Omental fat pad (tissue), 4 donors: ENCODE results near the gene RALGPS1. TPM values are rescaled to one million over a fixed set of nuclear protein-coding genes. Genes with fewer than 3 reads are reported as not detected.

Source experiments
- ATAC-seq: fragments of 150-250 bp; one replicate; pipeline ENCODE4 v1.9.1; 2016; ENCODE audit warnings: mild to moderate bottlenecking, moderate library complexity; ENCODE audit not compliant: low FRiP score
- DNase-seq: peaks from one replicate; pipeline ENCODE4 v3.0.0-alpha.2; 2019; ENCODE audit warnings: low spot score
- total RNA-seq, 4 donors: library from RNA; depleted of rRNA; stranded (reverse); fragments of >200 nt; gene quantifications; one replicate each; pipeline ENCODE4 v1.1.0, GENCODE V29; 2016
- TF ChIP-seq, protein P1 (sequence below), 3 donors: fragments of 450-650 bp; IDR thresholded peaks; one replicate each; pipeline ENCODE4 v1.5.1; 2016 to 2017; ENCODE audit warnings: antibody characterized with exemption in 3 of 3, mild to moderate bottlenecking in 3 of 3, moderate library complexity in 2 of 3

RALGPS1 gene
- total RNA-seq, 4 donors from 2014 or later = 4.0 to 15.3 (median 4.8) TPM

DNA sequence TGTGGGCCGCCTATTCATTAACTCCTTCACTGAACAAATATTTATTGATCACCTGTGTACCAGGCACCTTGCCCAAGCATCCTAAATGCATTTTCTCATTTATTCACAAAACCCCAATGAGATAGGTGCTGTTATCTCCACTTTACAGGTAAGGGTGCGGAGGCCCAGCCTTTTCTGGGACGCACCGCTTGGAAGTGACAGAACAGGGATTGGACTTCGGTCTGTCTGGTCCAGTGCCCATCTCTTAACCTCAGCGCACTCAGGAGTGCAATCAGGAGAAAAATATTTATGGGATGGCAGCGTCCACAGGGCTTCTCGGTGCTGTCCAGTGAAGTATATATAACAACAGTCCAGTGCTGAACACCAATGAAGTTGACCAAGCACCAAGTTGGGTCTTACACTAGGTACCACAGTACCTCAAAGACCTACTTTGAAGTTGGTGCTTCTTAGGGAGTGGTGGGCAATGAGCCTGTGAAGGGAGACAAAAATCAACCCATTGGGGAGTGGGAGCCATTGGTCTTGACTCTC lies 331.1 kb downstream of the RALGPS1 start:
- no peak for DNase-seq
- ATAC-seq = no peak
- TF ChIP-seq, protein P1, sequence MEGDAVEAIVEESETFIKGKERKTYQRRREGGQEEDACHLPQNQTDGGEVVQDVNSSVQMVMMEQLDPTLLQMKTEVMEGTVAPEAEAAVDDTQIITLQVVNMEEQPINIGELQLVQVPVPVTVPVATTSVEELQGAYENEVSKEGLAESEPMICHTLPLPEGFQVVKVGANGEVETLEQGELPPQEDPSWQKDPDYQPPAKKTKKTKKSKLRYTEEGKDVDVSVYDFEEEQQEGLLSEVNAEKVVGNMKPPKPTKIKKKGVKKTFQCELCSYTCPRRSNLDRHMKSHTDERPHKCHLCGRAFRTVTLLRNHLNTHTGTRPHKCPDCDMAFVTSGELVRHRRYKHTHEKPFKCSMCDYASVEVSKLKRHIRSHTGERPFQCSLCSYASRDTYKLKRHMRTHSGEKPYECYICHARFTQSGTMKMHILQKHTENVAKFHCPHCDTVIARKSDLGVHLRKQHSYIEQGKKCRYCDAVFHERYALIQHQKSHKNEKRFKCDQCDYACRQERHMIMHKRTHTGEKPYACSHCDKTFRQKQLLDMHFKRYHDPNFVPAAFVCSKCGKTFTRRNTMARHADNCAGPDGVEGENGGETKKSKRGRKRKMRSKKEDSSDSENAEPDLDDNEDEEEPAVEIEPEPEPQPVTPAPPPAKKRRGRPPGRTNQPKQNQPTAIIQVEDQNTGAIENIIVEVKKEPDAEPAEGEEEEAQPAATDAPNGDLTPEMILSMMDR (IDR thresholded peaks at IDR 0.05) = no peak

DNA sequence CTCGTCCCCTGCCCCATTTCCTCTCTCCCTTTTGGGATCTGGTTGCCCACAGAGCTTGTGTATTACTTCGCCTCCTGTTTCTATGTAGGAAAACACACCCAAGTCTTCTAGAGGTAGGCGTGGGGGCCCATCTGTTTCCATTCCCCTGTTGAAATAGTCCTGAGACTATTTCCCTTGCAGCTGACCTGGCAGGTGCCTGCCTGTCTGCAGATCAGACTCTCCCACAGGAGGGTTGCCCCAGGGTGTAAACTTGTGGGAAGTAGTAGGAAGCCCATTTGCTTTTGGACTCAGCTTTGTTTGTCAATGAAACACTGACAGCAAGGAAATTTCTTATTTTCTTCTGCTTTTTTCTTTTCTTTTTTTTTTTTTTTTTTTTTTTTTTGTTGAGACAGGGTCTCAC lies 333.7 kb downstream of the RALGPS1 start:
- ATAC-seq = no peak
- TF ChIP-seq, protein P1 (IDR thresholded peaks at IDR 0.05) = no peak

DNA sequence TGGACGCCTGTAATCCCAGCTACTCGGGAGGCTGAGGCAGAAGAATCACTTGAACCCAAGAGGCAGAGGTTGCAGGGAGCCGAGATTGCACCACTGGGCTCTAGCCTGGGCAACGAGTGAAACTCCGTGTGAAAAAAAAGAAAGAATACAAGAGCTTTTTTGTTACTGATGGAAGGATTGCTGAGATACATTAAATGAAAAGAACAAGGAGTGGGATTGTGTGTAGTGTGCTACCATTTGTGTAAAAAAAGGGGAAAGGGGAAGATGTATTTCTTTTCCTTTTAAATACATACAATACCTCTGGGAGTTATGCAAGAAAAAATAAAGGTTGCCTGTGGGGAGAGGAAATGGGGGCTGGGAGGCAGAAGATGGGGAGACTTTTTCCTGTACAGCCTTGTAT lies 335.3 kb downstream of the RALGPS1 start:
- DNase-seq (no peak), ATAC-seq (no peak)
- TF ChIP-seq, protein P1 (IDR thresholded peaks at IDR 0.05) = no peak

More for the DNA sequence above, 333.7 kb downstream of the RALGPS1 start:
- no peak for DNase-seq

DNA sequence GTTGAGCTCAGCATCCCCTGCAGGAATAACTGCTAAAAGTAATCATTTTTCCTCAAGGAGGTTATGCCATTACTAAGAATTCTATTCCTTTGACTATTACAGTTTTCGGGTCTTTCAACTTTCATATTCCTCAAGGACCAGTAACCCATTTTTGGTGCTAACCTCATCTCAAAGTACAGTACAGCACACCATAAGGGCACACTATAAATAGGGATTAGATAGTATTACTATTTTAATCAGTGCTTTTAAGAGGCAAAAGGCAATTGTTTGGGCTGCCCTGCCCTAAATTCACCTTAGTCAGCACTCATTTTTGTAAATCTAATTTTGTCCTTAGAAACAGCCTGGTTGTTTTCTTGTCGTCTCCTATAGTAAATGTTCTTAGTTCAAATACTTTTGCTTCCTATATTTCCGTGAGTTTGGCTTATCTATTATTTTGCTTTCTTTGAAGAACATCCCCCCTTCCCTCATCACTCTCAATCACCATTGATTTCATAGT lies 336.4 kb downstream of the RALGPS1 start:
- no peak for ATAC-seq

DNA sequence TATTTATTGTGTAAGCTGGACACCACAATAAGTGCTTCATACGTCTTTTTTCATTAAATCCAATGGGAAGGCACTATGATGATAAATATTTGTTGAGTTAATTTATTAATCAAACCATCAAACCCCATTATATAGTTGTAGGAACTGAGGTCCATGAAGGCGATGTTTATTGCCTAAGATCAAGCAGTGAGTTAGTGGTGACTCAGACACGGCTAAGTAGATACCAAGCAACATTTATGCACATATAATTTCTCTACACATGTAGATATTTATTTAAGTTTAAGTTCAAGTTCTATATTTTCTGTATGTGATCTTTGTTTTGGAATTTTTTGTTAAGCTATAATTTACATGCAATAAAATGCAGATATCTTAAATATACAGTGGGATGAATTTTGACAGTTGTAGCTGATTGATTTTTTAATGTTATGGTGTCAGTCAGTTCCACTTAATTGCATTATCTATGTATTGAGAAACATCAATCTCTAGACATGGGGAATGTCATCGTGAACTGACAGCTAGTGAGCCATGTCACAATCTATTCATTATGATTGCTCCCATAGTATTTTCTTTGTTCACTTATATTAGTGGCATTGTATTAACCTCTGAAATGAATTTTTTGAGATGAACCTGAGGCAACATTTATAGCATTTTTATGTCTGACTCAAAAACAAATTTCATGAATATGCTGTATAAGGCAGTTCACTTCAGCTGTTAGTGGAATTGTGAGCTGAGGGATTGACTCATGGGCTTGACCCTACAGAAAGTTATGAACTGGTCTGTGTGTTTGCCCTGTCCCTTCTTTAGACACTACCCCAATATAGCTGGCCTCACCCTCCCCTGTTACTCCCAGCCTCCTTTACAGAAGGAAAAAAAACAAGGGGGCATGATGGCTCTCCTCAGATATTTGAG lies 338.1 kb downstream of the RALGPS1 start:
- ATAC-seq (no peak), DNase-seq (no peak)
- TF ChIP-seq, protein P1 (IDR thresholded peaks at IDR 0.05) = no peak

More for the DNA sequence above, 336.4 kb downstream of the RALGPS1 start:
- TF ChIP-seq, protein P1 (IDR thresholded peaks at IDR 0.05) = no peak
- DNase-seq = no peak

DNA sequence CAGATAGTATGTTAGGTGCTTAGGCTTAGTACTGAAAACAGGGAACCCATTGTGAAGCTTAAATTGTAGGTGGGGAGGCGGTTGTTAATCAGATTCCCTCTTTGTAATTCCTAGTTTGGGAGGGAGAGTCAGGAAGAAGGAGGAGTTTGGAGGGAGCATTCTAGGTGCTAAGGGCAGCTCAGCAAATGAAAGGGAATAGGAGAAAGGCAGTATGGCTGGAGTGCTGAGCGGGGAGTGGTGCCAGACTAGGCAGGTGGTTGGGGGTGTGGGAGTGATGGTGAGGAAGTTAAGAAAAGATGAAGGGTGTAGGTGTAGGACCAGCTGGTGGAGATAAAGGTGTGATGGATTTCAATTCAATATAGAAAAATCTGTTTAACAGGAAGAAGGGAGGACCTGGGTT lies 338.9 kb downstream of the RALGPS1 start:
- TF ChIP-seq, protein P1 (IDR thresholded peaks at IDR 0.05) = no peak
- DNase-seq (no peak), ATAC-seq (no peak)
